ENCODE data around the gene EFHB. TPM values are rescaled to one million over a fixed set of nuclear protein-coding genes. Genes with fewer than 3 reads are reported as not detected.
A peak's percentile ranks its signal among the peaks of the same experiment; 100 is the strongest.

EFHB gene
- total RNA-seq, 3 donors from 2014 or later: 1.3 to 2.6 TPM; not detected in 1

DNA sequence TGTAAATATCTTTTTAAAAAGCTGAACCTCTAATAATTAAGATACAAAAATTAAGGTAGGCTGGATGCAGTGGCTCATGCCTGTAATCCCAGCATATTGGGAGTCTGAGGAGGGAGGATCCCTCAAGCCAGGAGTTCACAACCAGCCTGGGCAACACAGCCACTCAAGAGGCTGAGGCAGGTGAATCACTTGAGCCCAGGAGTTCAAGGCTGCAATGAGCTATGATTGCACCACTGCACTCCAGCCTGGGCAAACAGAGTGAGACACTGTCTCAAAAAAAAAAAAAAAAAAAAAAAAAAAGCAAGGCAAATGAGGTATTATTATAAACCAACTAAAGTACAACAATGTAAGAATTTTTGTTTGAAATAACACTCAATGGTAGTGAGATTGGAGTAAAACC is 47.6 kb downstream of the EFHB start:
- Histone ChIP-seq H3K9me3 (no peaks in the 10 kb centered on the region), H3K36me3 (no peaks in the 10 kb centered on the region), H3K27ac (no peak overlapping the region), H3K4me1 (no peaks in the 10 kb centered on the region), H3K27me3 (no peaks in the 10 kb centered on the region), H3K4me3 (no peak overlapping the region)
- intact Hi-C loops (cut with DNase I; ENCODE audit: low total_unique reads): no loop called here
- DNase-seq (ENCODE audit: low spot score in 2 of 2): no peak
- no peak for TF ChIP-seq CTCF (IDR thresholded peaks at IDR 0.05)
- TF ChIP-seq POLR2AphosphoS5 (IDR thresholded peaks at IDR 0.05): no peak
- TF ChIP-seq POLR2A (IDR thresholded peaks at IDR 0.05): no peak

- H3K27me3 ChIP-seq: no peaks in the 10 kb centered on the region
- H3K4me1 ChIP-seq: no peaks in the 10 kb centered on the region
- peak in 1 of 3 donors; percentile 29 for TF ChIP-seq CTCF (IDR thresholded peaks at IDR 0.05)
- no peak for TF ChIP-seq POLR2A (IDR thresholded peaks at IDR 0.05)
- no peak for DNase-seq (ENCODE audit: low spot score in 2 of 2)
- no peak overlapping the region for H3K4me3 ChIP-seq
- intact Hi-C loops (cut with DNase I; ENCODE audit: low total_unique reads): no loop called here
- no peaks in the 10 kb centered on the region for H3K36me3 ChIP-seq
- H3K27ac ChIP-seq: no peak overlapping the region
- no peaks in the 10 kb centered on the region for H3K9me3 ChIP-seq
These were observed 48.5 kb downstream of the EFHB start for GRCh38 chr3:19885468-19885867.

DNA sequence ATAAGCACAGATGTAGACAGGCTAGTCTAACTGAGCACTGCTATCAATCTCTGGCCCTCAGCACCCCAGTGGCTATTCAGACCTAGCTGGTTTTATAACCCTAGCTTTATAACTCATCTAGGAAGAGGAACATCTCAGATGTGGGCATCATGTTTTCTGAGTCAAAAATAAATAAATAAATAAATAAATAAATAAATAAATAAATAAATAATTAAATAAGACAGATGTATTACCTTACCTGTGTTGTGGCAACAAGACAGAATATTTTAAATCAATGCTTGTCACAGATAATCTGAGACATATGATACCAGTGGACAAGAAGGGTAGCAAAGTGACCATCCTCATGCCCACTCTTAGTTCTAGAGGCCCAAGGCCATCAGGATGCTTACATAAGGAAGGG is 52.2 kb downstream of the EFHB start:
- Histone ChIP-seq H3K36me3 (no peaks in the 10 kb centered on the region), H3K4me3 (no peak overlapping the region), H3K4me1 (no peaks in the 10 kb centered on the region), H3K27ac (no peak overlapping the region), H3K27me3 (no peaks in the 10 kb centered on the region), H3K9me3 (no peaks in the 10 kb centered on the region)
- DNase-seq (ENCODE audit: low spot score in 2 of 2): no peak
- TF ChIP-seq CTCF (IDR thresholded peaks at IDR 0.05) (no peak), POLR2A (IDR thresholded peaks at IDR 0.05) (no peak)
- intact Hi-C loops (cut with DNase I; ENCODE audit: low total_unique reads): no loop called here

DNA sequence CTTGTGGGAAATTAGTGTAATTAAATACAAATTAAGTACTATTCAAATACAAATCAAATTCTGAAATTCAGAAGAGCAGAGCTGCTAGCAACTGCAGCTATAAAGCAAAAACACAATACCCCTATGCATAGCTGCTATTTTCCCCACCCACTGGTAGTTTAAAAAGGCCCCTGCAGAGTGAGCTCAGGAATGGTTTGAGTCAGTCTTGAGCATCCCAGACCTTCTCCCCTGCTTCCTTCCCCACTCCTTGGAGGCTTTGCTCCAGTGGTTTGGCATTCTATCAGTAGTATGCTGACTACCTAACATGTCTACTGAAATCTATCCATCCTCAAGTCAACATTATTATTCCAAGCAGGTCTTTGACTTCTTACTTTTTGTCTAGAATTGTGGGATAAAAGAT is 53.0 kb downstream of the EFHB start:
- Histone ChIP-seq H3K9me3 (no peaks in the 10 kb centered on the region), H3K27ac (no peak overlapping the region), H3K27me3 (no peaks in the 10 kb centered on the region), H3K36me3 (no peaks in the 10 kb centered on the region), H3K4me3 (no peak overlapping the region), H3K4me1 (no peaks in the 10 kb centered on the region)
- no peak for DNase-seq (ENCODE audit: low spot score in 2 of 2)
- intact Hi-C loops (cut with DNase I; ENCODE audit: low total_unique reads): no loop called here
- TF ChIP-seq POLR2AphosphoS5 (IDR thresholded peaks at IDR 0.05) (no peak), POLR2A (IDR thresholded peaks at IDR 0.05) (no peak), CTCF (IDR thresholded peaks at IDR 0.05) (no peak)

DNA sequence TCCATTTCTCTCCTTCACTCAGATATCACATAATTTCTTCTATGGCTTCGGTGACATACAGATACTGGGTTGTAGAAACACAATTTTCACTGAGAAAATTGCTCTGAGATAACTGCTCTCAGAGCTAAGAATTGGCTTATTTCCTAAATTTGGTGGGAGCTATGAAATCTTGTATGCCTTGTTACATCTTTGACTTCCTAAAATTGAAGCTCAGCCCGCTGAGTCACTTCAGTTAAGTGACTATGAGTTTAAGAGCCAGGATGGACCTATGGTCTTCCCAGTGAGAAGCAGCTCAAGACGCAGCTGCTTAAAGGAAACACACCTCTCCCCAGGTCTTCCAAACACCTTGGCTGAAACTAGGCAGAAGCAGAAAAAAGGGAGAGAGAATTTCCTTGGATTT is 56.4 kb downstream of the EFHB start:
- TF ChIP-seq POLR2AphosphoS5 (IDR thresholded peaks at IDR 0.05): no peak
- no peak for TF ChIP-seq CTCF (IDR thresholded peaks at IDR 0.05)
- no peak for TF ChIP-seq POLR2A (IDR thresholded peaks at IDR 0.05)
- H3K27ac ChIP-seq: no peak overlapping the region
- intact Hi-C loops (cut with DNase I; ENCODE audit: low total_unique reads): no loop called here

More for the DNA sequence above, 56.4 kb downstream of the EFHB start:
- Histone ChIP-seq H3K27me3 (no peaks in the 10 kb centered on the region), H3K4me3 (no peak overlapping the region), H3K4me1 (no peaks in the 10 kb centered on the region), H3K36me3 (no peaks in the 10 kb centered on the region), H3K9me3 (no peaks in the 10 kb centered on the region)
- DNase-seq (ENCODE audit: low spot score in 2 of 2): no peak

All from breast epithelium (tissue), 4 donors.